Panc1 (cell line): ENCODE measurements around the gene TBCD. TPM values are rescaled to one million over a fixed set of nuclear protein-coding genes. Genes with fewer than 3 reads are reported as not detected.

Source experiments
- ATAC-seq: fragments of 200-7000 bp; cut with Tn5 transposase; 2 replicates; pipeline ENCODE4 v1.9.1; 2020; ENCODE audit warnings: mild to moderate bottlenecking, moderate library complexity
- BruUV-seq: library from RNA; stranded (reverse); fragments of 400-500 nt; replicated peaks from 2 replicates; lab custom pipeline; 2021; lab: Mats Ljungman, UMichigan
- CTCF ChIA-PET: fragments of 300-600 bp; sonication (Branson Sonifier 250); formaldehyde crosslinking; loops from one replicate; lab custom pipeline; 2022; ENCODE audit warnings: antibody characterized with exemption; lab: Charles Lee
- POLR2A ChIA-PET: fragments of 300-600 bp; sonication (Branson Sonifier 250); formaldehyde crosslinking; loops from one replicate; lab custom pipeline; 2022; ENCODE audit warnings: antibody characterized with exemption; lab: Charles Lee
- DNase-seq: peaks from one replicate; pipeline ENCODE4 v3.0.0-alpha.2; 2010; ENCODE audit warnings: low read depth, low spot score
- H3K27ac ChIP-seq: 2 replicates; pipeline ENCODE4 v1.5.1; 2011; ENCODE audit warnings: mild to moderate bottlenecking, low read length, inconsistent platforms
- H3K27me3 ChIP-seq: fragments of 200-500 bp; sonication (Bioruptor generic); 2 replicates; pipeline ENCODE4 v1.6.0; 2014; ENCODE audit warnings: low read length, inconsistent platforms; ENCODE audit not compliant: control insufficient read depth, insufficient read depth
- H3K36me3 ChIP-seq: fragments of 200-500 bp; sonication (Bioruptor generic); 2 replicates; pipeline ENCODE4 v1.5.1; 2014; ENCODE audit warnings: inconsistent platforms, mild to moderate bottlenecking, low read length, moderate library complexity; ENCODE audit not compliant: control insufficient read depth, insufficient read depth
- H3K4me1 ChIP-seq: 2 replicates; pipeline ENCODE4 v1.5.1; 2011; ENCODE audit warnings: inconsistent platforms, mild to moderate bottlenecking, low read length, moderate library complexity; ENCODE audit not compliant: control insufficient read depth, insufficient read depth
- H3K4me3 ChIP-seq, 2 experiments: 2 replicates each; pipeline ENCODE4 v1.5.1; 2011 to 2012; ENCODE audit warnings: low read depth in 2 of 2, low read length in 2 of 2, mild to moderate bottlenecking in 2 of 2, inconsistent platforms in 1 of 2, moderate library complexity in 1 of 2
- H3K9me3 ChIP-seq: fragments of 200-500 bp; sonication (Bioruptor generic); 2 replicates; pipeline ENCODE4 v1.5.1; 2014; ENCODE audit warnings: low read depth, mild to moderate bottlenecking, inconsistent platforms, low read length, moderate library complexity; ENCODE audit not compliant: control insufficient read depth, insufficient read depth
- POLR2AphosphoS5 ChIP-seq: IDR thresholded peaks from 2 replicates; pipeline ENCODE4 v1.6.1; 2012; ENCODE audit warnings: mild to moderate bottlenecking, low read depth, low read length, moderate library complexity
- SIN3A ChIP-seq: IDR thresholded peaks from 2 replicates; pipeline ENCODE4 v1.6.1; 2012; ENCODE audit warnings: low read depth, mild to moderate bottlenecking, low read length, moderate library complexity, borderline replicate concordance; ENCODE audit not compliant: insufficient read depth
- TCF7L2 ChIP-seq: IDR thresholded peaks from 2 replicates; pipeline ENCODE4 v1.6.1; 2011; ENCODE audit warnings: mild to moderate bottlenecking, low read depth, low read length, inconsistent platforms
- in situ Hi-C: cut with HindIII; loops from 2 replicates; pipeline ENCODE4 v1.10.0; 2016; ENCODE audit warnings: low sequenced_read_pairs, low pct_unique_long_range_greater_than_20kb
- intact Hi-C: fragments of 100-400 bp; cut with micrococcal nuclease; formaldehyde crosslinking; loops from one replicate; pipeline ENCODE4 v1.10.0; 2022; ENCODE audit not compliant: unreplicated experiment
- total RNA-seq: library from RNA; stranded (reverse); gene quantifications from one replicate; pipeline ENCODE4 v1.2.1, GENCODE V29; 2021; ENCODE audit not compliant: unreplicated experiment
- TF ChIP-seq, protein P1 (sequence below): fragments of 450-650 bp; IDR thresholded peaks from 2 replicates; pipeline ENCODE4 v1.5.1; 2017; ENCODE audit warnings: mild to moderate bottlenecking
- TF ChIP-seq, protein P2 (sequence below), 2 experiments: IDR thresholded peaks; 2 replicates each; pipeline ENCODE4 v1.6.1; 2011 to 2012; ENCODE audit warnings: low read depth in 2 of 2, control low read depth in 1 of 2, low read length in 1 of 2, mild to moderate bottlenecking in 1 of 2, moderate library complexity in 1 of 2; ENCODE audit not compliant: insufficient read depth in 1 of 2

The TBCD gene
- total RNA-seq, 1 experiment from 2014 or later: 186 TPM

DNA sequence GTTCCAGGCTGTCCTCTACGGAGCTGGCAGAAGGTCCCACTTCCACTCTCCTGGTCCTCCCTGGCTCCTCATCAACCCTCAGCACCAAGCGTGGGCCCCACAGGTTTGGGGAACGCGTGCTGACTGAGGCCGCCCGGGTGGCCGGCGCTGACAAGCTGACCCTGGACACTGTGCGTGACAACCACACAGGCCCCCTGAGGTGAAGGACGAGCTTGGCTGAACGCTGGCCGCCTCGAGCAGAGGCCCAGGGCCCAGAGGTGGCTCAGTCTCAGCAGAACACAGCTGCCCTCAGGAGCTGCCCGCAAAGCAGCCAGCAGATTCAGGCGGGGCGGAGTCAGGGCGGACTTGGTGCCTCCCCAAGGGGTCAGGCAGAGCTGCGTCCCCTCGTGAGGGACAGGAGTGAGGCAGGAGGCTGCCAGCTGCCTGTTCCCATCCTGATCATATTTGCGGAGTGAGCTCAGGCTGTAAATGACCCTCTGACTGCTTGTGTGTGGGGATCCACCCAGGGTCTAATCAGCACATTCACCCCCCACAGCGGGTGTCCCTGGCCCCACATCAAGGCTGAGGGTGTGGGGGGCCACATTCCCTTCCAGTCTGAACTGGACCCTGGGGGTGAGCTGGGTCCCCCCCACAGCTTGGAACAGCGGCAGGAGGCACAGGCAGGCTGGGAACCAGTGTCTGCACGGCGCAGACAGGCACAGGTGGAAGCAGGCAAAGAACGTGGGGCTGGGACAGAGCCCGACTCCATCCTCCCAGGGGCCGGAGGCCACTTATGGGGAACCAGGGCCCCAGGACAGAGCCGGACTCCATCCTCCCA is 222.5 kb downstream of the TBCD start:
- no peak overlapping the region for H3K27ac ChIP-seq
- no peak overlapping the region for H3K4me3 ChIP-seq
- no peaks in the 10 kb centered on the region for H3K27me3 ChIP-seq
- in situ Hi-C loops (no loop called here), intact Hi-C loops (no loop called here)
- H3K4me1 ChIP-seq: no peaks in the 10 kb centered on the region
- H3K36me3 ChIP-seq: no peaks in the 10 kb centered on the region
- CTCF ChIA-PET: no interaction called here
- TF ChIP-seq, protein P1, sequence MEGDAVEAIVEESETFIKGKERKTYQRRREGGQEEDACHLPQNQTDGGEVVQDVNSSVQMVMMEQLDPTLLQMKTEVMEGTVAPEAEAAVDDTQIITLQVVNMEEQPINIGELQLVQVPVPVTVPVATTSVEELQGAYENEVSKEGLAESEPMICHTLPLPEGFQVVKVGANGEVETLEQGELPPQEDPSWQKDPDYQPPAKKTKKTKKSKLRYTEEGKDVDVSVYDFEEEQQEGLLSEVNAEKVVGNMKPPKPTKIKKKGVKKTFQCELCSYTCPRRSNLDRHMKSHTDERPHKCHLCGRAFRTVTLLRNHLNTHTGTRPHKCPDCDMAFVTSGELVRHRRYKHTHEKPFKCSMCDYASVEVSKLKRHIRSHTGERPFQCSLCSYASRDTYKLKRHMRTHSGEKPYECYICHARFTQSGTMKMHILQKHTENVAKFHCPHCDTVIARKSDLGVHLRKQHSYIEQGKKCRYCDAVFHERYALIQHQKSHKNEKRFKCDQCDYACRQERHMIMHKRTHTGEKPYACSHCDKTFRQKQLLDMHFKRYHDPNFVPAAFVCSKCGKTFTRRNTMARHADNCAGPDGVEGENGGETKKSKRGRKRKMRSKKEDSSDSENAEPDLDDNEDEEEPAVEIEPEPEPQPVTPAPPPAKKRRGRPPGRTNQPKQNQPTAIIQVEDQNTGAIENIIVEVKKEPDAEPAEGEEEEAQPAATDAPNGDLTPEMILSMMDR: no peak
- TF ChIP-seq SIN3A: no peak
- TF ChIP-seq, protein P2, sequence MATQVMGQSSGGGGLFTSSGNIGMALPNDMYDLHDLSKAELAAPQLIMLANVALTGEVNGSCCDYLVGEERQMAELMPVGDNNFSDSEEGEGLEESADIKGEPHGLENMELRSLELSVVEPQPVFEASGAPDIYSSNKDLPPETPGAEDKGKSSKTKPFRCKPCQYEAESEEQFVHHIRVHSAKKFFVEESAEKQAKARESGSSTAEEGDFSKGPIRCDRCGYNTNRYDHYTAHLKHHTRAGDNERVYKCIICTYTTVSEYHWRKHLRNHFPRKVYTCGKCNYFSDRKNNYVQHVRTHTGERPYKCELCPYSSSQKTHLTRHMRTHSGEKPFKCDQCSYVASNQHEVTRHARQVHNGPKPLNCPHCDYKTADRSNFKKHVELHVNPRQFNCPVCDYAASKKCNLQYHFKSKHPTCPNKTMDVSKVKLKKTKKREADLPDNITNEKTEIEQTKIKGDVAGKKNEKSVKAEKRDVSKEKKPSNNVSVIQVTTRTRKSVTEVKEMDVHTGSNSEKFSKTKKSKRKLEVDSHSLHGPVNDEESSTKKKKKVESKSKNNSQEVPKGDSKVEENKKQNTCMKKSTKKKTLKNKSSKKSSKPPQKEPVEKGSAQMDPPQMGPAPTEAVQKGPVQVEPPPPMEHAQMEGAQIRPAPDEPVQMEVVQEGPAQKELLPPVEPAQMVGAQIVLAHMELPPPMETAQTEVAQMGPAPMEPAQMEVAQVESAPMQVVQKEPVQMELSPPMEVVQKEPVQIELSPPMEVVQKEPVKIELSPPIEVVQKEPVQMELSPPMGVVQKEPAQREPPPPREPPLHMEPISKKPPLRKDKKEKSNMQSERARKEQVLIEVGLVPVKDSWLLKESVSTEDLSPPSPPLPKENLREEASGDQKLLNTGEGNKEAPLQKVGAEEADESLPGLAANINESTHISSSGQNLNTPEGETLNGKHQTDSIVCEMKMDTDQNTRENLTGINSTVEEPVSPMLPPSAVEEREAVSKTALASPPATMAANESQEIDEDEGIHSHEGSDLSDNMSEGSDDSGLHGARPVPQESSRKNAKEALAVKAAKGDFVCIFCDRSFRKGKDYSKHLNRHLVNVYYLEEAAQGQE (IDR thresholded peaks at IDR 0.05; ENCODE audit: insufficient read depth in 1 of 2, low read depth in 2 of 2, low read length in 1 of 2): no peak
- TF ChIP-seq POLR2AphosphoS5: no peak
- TF ChIP-seq TCF7L2: no peak
- no TSS peak for BruUV-seq
- DNase-seq: no peak
- POLR2A ChIA-PET: no interaction called here
- ATAC-seq: peak; percentile 63
- H3K9me3 ChIP-seq: no peaks in the 10 kb centered on the region

DNA sequence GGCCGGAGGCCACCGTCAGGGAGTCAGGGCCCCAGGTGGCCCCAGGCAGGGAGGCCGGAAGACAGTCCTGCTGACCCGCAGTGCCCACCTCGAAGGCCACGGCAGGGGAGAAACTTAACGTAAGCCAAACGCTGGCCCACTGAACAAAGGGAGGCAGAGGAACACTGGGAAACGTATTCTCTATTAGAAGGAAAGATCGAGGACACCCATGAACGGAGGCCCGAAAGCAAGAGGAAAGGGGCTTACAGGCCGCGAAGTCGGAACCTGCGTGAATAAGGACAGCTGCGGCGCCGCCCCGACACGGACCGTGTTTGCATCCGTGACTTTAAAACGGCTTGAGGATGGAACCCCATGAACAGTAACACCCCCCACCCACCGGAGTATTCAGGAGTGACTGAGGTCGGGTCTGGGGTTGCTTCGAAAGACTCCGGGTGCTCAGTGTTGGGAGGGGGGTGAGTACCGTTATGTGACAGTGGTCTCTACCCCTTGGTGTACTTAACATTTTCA is 225.2 kb downstream of the TBCD start:
- TF ChIP-seq, protein P2 (IDR thresholded peaks at IDR 0.05; ENCODE audit: insufficient read depth in 1 of 2, low read depth in 2 of 2, low read length in 1 of 2): no peak
- TF ChIP-seq SIN3A: no peak
- no peak for TF ChIP-seq TCF7L2
- TF ChIP-seq POLR2AphosphoS5: no peak
- TF ChIP-seq, protein P1: no peak
- no peaks in the 10 kb centered on the region for H3K4me1 ChIP-seq
- DNase-seq: no peak
- no TSS peak for BruUV-seq
- POLR2A ChIA-PET: no interaction called here
- H3K4me3 ChIP-seq: no peak overlapping the region
- intact Hi-C loops: no loop called here
- in situ Hi-C loops: no loop called here
- ATAC-seq: no peak
- H3K9me3 ChIP-seq: no peaks in the 10 kb centered on the region
- no peak overlapping the region for H3K27ac ChIP-seq
- no peaks in the 10 kb centered on the region for H3K36me3 ChIP-seq
- no peaks in the 10 kb centered on the region for H3K27me3 ChIP-seq
- CTCF ChIA-PET: no interaction called here
